ENCODE data around the gene SHISA9. TPM values are rescaled to one million over a fixed set of nuclear protein-coding genes. Genes with fewer than 3 reads are reported as not detected.

SHISA9 gene
- total RNA-seq, 1 experiment from 2014 or later: not detected

- POLR2A ChIA-PET (ENCODE audit: unreplicated experiment): no interaction called here
These were observed 302.3 kb downstream of the SHISA9 start for GRCh38 chr16:13203725-13204124.

GRCh38 chr16:13205352-13205751 lies 304.0 kb downstream of the SHISA9 start:
- H3K27me3 ChIP-seq (ENCODE audit: low read length): no peaks in the 10 kb centered on the region
- no peaks in the 10 kb centered on the region for H3K4me1 ChIP-seq (ENCODE audit: insufficient read depth, low read length)
- no peaks in the 10 kb centered on the region for H3K9me3 ChIP-seq (ENCODE audit: low read length)
- no peak overlapping the region for H3K4me3 ChIP-seq (ENCODE audit: low read length)
- H3K9me2 ChIP-seq (replicated peaks; ENCODE audit: low read length): no peaks in the 10 kb centered on the region
- no peak for DNase-seq
- H3F3A ChIP-seq (ENCODE audit: low read length, unreplicated experiment): no peaks in the 10 kb centered on the region
- H3K4me2 ChIP-seq (ENCODE audit: low read length): no peak overlapping the region
- TF ChIP-seq EZH2 (IDR thresholded peaks at IDR 0.05; ENCODE audit: low read length, unreplicated experiment) (no peak), CTCF (conservative IDR thresholded peaks at IDR 0.05; ENCODE audit: low read depth, low read length) (no peak), EZH2phosphoT487 (IDR thresholded peaks at IDR 0.05; ENCODE audit: borderline replicate concordance, low read length) (no peak)
- H3K36me3 ChIP-seq (ENCODE audit: low read depth, low read length): no peaks in the 10 kb centered on the region
- H4K20me1 ChIP-seq (ENCODE audit: low read length): no peaks in the 10 kb centered on the region
- ChIA-PET POLR2A (ENCODE audit: unreplicated experiment) (no interaction called here), CTCF (no interaction called here)
- H3K9ac ChIP-seq (ENCODE audit: low read length): no peak overlapping the region
- H3K27ac ChIP-seq (ENCODE audit: low read length): no peak overlapping the region
- ATAC-seq: no peak
- H2AFZ ChIP-seq (ENCODE audit: low read length): no peak overlapping the region
- no peaks in the 10 kb centered on the region for H3K79me2 ChIP-seq (ENCODE audit: low read length)
- intact Hi-C loops (cut with micrococcal nuclease): no loop called here
- no TSS peak for BruUV-seq (replicated peaks)

More at GRCh38 chr16:13203725-13204124, 302.3 kb downstream of the SHISA9 start:
- intact Hi-C loops (cut with micrococcal nuclease): no loop called here
- no peaks in the 10 kb centered on the region for H3K4me1 ChIP-seq (ENCODE audit: insufficient read depth, low read length)
- H3K4me2 ChIP-seq (ENCODE audit: low read length): no peak overlapping the region
- no peak overlapping the region for H3K9ac ChIP-seq (ENCODE audit: low read length)
- CTCF ChIA-PET: no interaction called here
- no peaks in the 10 kb centered on the region for H3K27me3 ChIP-seq (ENCODE audit: low read length)
- H3K9me2 ChIP-seq (replicated peaks; ENCODE audit: low read length): no peaks in the 10 kb centered on the region
- H3K4me3 ChIP-seq (ENCODE audit: low read length): no peak overlapping the region
- no peak overlapping the region for H2AFZ ChIP-seq (ENCODE audit: low read length)
- H3K36me3 ChIP-seq (ENCODE audit: low read depth, low read length): no peaks in the 10 kb centered on the region
- ATAC-seq: no peak
- no peaks in the 10 kb centered on the region for H3K9me3 ChIP-seq (ENCODE audit: low read length)
- BruUV-seq (replicated peaks): no TSS peak
- DNase-seq: no peak
- no peaks in the 10 kb centered on the region for H4K20me1 ChIP-seq (ENCODE audit: low read length)
- H3K27ac ChIP-seq (ENCODE audit: low read length): no peak overlapping the region
- no peaks in the 10 kb centered on the region for H3K79me2 ChIP-seq (ENCODE audit: low read length)
- H3F3A ChIP-seq (ENCODE audit: low read length, unreplicated experiment): no peaks in the 10 kb centered on the region
- no peak for TF ChIP-seq EZH2 (IDR thresholded peaks at IDR 0.05; ENCODE audit: low read length, unreplicated experiment)
- no peak for TF ChIP-seq EZH2phosphoT487 (IDR thresholded peaks at IDR 0.05; ENCODE audit: borderline replicate concordance, low read length)
- no peak for TF ChIP-seq CTCF (conservative IDR thresholded peaks at IDR 0.05; ENCODE audit: low read depth, low read length)

GRCh38 chr16:13206606-13207005 lies 305.2 kb downstream of the SHISA9 start:
- CTCF ChIA-PET: no interaction called here
- TF ChIP-seq EZH2phosphoT487 (IDR thresholded peaks at IDR 0.05; ENCODE audit: borderline replicate concordance, low read length): no peak
- no peak for TF ChIP-seq CTCF (conservative IDR thresholded peaks at IDR 0.05; ENCODE audit: low read depth, low read length)
- no peak for TF ChIP-seq EZH2 (IDR thresholded peaks at IDR 0.05; ENCODE audit: low read length, unreplicated experiment)
- intact Hi-C loops (cut with micrococcal nuclease): no loop called here

More at GRCh38 chr16:13206606-13207005, 305.2 kb downstream of the SHISA9 start:
- no TSS peak for BruUV-seq (replicated peaks)
- POLR2A ChIA-PET (ENCODE audit: unreplicated experiment): no interaction called here
- no peaks in the 10 kb centered on the region for H4K20me1 ChIP-seq (ENCODE audit: low read length)
- no peaks in the 10 kb centered on the region for H3K36me3 ChIP-seq (ENCODE audit: low read depth, low read length)
- H3K79me2 ChIP-seq (ENCODE audit: low read length): no peaks in the 10 kb centered on the region
- no peak overlapping the region for H3K27ac ChIP-seq (ENCODE audit: low read length)
- no peaks in the 10 kb centered on the region for H3K27me3 ChIP-seq (ENCODE audit: low read length)
- H3K9me3 ChIP-seq (ENCODE audit: low read length): no peaks in the 10 kb centered on the region
- H3K4me3 ChIP-seq (ENCODE audit: low read length): no peak overlapping the region
- no peaks in the 10 kb centered on the region for H3F3A ChIP-seq (ENCODE audit: low read length, unreplicated experiment)
- no peak overlapping the region for H3K9ac ChIP-seq (ENCODE audit: low read length)
- H3K4me2 ChIP-seq (ENCODE audit: low read length): no peak overlapping the region
- no peaks in the 10 kb centered on the region for H3K4me1 ChIP-seq (ENCODE audit: insufficient read depth, low read length)
- H3K9me2 ChIP-seq (replicated peaks; ENCODE audit: low read length): no peaks in the 10 kb centered on the region
- DNase-seq (no peak), ATAC-seq (no peak)
- H2AFZ ChIP-seq (ENCODE audit: low read length): no peak overlapping the region
